Effector CD4-positive, alpha-beta T cell (primary cell): ENCODE results near the gene GSTM1.
"Not testable (repeated sequence)": the region's sequence is repeated elsewhere in the genome, so short reads cannot be mapped to it uniquely, and the experiment has no call there.

Experiments used
- DNase-seq: peaks from one replicate; pipeline ENCODE4 v3.0.0-alpha.2; 2020

Gene GSTM1

DNA sequence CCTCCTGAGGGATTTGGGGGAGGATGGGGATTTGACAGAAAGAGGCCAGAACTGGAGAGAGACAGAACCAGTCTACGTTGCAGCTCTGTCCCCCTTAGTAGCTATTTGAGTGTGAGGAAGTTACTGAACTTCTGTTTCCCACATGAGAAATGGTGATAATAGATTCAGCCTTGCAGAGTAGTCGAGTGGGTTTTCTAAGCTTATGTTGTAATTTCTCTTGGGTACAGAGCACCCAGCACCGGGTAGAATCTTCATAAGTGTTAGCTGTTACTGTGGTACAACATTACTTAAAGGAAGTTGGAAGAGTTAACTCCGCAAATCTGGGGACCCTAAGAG lies 27.0 kb upstream of the GSTM1 start:
- DNase-seq, result not testable (repeated sequence)

GRCh38 chr1:109661391-109661790 lies 26.2 kb upstream of the GSTM1 start:
- no peak for DNase-seq

- DNase-seq, result no peak
These were observed 22.9 kb upstream of the GSTM1 start for GRCh38 chr1:109664671-109665070.

DNA sequence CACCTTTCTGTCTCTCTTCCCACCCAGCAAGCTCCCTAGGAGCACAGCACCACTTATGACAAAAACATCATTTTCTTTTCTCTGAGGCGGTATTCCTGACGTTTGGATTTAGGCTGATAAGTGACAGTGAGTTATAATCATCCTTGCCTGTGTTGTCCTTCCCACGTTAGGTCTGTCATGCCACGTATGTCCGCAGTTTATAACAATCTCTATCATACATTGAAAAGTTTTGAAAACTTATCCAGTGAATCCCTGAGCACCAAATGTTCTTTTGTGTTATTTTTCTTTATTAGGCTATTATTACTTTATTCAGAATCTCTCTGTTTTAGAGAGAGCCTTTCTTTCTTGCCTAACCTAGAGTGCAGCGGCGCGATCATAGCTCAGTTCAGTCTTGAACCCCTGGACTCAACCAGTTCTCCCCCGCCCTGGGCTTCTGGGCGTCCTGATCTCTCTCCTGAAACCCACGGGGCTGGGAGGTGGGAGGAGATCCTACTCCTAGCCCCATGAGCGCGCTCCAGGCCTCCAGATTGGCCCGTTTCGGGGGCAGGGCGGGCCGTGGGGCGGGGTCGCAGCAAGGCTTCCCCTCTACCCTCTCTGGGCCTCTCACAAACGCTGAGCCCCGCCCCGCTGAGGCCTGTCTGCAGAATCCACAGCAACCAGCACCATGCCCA lies 20.0 kb upstream of the GSTM1 start, which contains the start of gene GSTM2:
GSTM2 (plus strand) TSS at position 606 of the 671 bp plus-strand sequence; CDS start at position 665, 59 bp downstream.
- peak; percentile 65 for DNase-seq

DNA sequence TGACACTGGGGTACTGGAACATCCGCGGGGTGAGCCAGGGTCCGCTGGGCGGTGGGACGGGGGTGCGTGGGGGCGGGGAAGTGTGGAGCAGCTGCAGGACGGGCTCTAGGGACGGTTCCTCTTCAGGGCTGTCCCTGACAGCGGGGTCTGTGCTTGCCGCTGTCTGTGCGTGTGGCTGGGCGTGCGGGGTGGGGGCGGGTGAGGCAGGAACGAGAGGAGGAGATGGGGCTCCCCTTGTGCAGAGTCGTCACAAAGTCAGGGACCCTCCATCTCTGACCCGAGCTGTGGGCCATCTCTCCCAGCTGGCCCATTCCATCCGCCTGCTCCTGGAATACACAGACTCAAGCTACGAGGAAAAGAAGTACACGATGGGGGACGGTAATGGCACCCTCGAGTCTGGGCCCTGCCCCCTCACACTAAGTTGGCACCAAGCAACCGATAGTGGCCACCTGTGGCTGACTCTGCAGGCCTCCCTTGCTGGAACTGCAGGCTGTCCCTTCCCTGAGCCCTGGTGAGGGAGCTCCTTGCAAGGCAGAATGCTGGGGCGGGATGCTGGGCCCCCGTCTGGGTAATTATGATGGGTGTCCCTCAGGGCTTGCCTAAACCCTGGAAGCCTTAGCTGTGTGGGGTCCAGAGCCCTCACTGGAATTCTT lies 19.4 kb upstream of the GSTM1 start:
- DNase-seq, result no peak

GRCh38 chr1:109669246-109669948 lies 18.2 kb upstream of the GSTM1 start:
- no peak for DNase-seq

DNA sequence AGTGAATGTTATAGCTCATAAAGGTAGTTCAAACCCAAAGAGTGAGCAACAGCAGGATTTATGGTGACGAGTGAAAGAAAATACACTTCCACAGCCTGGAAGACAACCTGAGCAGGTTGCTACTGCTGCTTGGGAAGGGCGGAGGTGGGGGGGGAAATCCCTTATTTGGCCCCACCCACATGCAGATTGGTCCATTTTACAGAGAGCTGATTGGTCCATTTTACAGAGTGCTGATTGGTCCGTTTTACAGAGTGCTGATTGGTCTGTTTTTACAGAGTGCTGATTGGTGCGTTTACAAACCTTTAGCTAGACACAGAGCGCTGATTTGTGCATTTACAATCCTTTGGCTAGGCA lies 17.7 kb upstream of the GSTM1 start:
- DNase-seq, result not testable (repeated sequence)

DNA sequence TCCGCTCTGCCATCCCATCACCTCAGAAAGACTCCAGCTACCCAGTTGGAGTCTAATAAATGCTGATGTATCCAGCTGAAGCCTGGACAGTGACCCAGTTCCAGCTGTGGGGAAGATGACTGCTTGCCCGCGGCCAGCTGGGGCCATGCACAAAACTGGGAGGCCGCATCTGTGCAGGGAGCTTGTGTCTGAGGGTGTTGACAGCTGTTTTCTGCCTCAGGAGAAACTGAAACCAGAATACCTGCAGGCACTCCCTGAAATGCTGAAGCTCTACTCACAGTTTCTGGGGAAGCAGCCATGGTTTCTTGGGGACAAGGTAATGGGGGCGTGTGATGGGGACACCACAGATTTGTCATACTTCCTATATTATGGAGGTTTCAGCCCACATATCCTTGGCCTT lies 16.6 kb upstream of the GSTM1 start:
- no peak for DNase-seq

DNA sequence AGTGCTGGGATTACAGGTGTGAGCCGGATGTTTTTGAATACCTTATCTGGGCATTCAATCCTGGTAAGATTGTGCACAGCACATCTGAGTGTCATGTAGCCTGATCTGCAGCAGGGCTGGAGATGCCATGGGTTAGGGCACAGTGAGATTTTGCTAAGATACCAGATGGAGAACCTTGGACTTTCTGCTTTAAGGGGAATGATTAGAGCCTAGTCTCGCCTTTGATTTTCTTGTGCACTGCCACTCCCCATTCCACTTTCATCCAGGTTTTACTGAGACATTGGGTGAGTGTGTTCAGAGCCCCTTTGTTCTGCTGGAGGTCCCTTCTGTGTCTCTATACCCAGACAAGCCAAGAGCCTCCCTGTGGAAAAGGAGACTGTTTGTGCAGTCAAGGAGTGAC lies 13.8 kb upstream of the GSTM1 start:
- DNase-seq, result not testable (repeated sequence)

DNA sequence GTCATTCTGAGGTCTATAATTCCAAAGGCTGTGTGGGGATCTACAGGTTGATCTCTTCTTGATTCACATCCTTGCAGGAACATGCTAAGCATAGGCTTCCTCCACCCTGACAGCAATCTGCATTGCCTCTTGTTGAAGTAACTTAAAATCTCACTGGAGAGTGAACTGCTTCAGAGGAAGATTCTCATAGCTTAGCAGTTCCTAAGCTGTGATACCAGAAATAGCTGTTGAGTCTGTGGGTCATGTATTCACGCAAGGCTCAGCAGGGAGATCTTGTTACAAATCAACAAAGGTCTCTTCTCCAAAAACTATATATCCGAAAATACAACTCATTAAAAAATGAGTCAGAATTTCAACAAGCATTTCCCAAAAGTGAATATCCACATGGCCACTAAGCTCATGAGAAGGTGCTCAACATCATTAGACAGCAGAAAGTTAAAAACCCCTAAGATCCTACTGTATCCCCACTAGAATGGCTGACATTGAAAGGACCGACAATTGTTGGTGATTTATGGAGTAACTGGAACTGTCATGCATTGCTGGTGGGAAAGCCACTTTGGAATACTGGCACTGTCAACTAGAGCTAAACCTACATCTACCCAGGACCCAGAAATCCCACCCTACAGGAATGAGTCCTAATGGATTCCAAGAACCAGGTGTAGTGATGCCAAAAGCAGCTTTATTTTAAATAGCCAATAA lies 10.8 kb upstream of the GSTM1 start:
- DNase-seq, result not testable (repeated sequence)

DNA sequence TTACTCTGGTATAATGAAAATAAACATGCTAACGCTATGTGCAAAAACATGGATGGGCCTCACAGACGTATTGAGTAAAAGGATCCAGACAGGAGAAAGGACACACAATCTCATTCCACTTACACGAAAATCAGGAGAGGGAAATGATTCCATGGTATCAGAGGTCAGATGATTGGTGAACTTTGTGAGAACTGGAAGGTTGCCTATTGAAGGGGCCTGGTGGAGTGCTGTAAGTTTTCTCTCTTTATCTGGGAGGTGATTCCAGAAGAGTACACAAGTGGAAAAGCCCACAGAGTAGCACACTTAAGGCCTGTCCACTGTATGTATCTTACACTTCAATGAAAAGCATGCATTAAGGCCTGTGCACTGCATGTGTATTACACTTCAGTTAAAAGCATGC lies 10.2 kb upstream of the GSTM1 start:
- no peak for DNase-seq

DNA sequence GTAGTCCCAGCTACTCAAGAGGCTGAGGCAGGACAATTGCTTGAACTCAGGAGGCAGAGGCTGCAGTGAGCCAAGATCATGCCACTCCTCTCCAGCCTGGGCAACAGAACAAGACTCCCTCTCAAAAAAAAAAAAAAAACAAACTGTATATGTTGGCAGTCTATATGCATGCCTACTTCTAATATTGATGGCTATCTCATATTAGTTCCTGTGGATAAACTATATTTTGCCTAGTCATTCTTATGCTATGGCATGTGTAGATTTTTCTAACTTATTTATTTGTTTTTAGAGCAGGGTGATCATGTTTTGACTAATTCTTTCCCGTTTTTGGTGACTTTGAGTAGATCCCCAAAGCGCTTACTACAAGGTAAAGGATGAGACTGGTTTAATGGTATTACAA lies 9.0 kb upstream of the GSTM1 start:
- not testable (repeated sequence) for DNase-seq

- not testable (repeated sequence) for DNase-seq
These were observed 2.8 kb upstream of the GSTM1 start for GRCh38 chr1:109684777-109685176.

DNA sequence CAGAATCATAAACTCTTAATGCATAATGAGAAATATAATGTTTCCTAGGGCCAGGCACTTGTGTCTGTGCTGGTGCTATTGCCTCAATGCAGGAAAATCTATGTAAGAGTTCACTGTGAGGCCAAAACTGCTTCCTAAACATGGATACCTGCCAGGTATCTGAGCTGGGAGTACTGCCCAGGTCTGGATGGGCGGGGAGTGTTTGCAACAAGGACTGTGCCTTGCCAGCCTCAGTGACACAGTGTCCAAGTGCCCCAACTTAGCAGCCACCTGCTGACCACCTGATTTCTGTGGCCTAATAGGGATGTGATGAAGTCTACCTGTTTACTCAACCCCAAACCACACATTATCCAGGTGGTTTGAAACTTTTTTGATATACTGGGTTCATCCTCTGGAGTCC lies 2.2 kb upstream of the GSTM1 start:
- DNase-seq, result not testable (repeated sequence)

DNA sequence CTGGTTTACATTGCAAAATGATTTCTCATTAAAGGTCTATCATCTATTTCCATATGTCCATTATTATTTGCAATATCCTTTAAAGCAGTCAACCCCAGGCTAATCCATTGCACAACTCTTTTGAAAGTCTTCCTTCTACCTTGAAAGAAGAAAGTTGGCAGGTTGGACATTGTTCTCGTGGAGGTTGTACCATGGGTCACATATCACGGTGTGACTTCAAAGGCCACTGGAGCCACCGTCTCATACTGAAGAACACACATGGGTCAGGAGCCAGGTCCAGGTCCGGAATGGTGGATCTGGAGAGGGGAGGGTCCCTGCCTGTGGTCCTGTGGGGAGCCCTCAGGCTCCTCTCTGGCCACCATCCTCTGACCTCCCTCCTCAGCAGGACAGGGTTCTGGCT lies 1.7 kb upstream of the GSTM1 start:
- not testable (repeated sequence) for DNase-seq

- DNase-seq, result not testable (repeated sequence)
These were observed 508 bp upstream of the GSTM1 start for GRCh38 chr1:109687109-109687508.

DNA sequence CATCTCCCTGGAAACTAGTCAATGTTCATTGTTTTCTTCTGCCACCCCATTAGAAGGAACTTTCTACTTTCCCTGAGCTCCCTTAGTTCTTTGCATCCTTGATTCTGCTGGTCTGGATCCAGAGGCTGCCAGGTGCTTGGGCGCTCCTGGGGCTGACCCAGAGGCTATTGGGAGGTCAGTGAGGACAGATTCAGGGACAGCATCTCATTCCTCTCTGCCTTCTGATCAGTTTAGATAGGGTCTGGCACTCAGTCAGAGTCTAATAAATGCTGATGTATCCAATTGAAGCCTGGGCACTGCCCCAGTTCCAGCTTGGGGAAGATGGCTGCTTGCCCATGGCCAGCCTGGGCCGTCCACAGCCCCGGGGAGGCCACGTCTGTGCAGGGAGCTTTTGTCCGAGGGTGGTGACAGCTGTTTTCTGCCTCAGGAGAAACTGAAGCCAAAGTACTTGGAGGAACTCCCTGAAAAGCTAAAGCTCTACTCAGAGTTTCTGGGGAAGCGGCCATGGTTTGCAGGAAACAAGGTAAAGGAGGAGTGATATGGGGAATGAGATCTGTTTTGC lies 2.3 kb downstream of the GSTM1 start:
- no peak for DNase-seq

DNA sequence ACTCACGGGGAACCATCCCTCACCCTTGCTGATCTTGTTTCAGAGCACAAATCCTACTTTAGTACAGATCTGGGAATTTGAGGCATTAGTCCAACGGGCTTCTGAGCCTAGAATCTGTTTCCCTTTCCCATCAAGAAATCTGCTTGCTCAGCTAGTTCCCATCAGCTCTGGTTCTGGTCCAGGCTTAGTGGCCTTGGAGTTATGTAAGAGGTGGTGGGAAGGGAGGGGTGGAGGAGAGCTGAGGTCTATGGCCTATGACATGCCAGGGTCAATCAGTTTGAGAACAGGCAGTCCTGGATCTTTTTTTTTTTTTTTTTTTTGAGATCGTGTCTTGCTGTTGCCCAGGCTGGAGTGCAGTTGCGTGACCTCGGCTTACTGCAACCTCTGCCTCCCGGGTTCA lies 4.1 kb downstream of the GSTM1 start:
- DNase-seq, result no peak

GRCh38 chr1:109694400-109694799 lies 6.8 kb downstream of the GSTM1 start:
- DNase-seq, result not testable (repeated sequence)

DNA sequence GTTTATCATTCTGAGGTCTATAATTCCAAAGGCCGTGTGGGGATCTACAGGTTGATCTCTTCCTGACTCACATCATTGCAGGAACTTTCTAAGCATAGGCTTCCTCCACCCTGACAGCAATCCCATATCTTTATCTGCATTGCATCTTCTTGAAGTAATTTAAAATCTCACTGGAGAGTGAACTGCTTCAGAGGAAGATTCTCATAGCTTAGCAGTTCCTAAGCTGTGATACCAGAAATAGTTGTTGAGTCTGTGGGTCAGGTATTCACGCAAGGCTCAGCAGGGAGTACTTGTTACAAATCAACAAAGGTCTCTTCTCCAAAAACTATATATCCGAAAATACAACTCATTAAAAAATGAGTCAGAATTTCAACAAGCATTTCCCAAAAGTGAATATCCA lies 7.5 kb downstream of the GSTM1 start:
- not testable (repeated sequence) for DNase-seq

GRCh38 chr1:109697066-109697465 lies 9.4 kb downstream of the GSTM1 start:
- DNase-seq, result no peak

- DNase-seq, result not testable (repeated sequence)
These were observed 10.2 kb downstream of the GSTM1 start for GRCh38 chr1:109697861-109698260.

DNA sequence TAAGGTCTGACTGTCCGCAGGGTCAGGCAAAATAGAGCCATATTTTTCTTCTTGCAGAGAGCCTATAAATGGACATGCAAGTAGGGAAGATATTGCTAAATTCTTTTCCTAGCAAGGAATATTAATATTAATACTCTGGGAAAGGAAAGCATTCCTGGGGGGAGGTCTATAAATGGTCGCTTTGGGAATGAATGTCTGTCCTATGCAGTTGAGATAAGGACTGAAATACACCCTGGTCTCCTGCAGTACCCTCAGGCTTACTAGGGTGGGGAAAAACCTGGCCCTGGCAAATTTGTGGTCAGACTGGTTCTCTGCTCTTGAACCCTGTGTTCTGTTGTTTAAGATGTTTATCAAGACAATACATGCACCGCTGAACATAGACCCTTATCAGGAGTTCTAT lies 15.3 kb downstream of the GSTM1 start:
- DNase-seq, result not testable (repeated sequence)
